Dermis blood vessel endothelial cell (primary cell): Measurements from ENCODE around the gene MTLN. TPM values are rescaled to one million over a fixed set of nuclear protein-coding genes. Genes with fewer than 3 reads are reported as not detected.
"Not testable (repeated sequence)": the region's sequence is repeated elsewhere in the genome, so short reads cannot be mapped to it uniquely, and the experiment has no call there.

Experiments
- DNase-seq: peaks from one replicate; pipeline ENCODE4 v3.0.0; 2010
- total RNA-seq: library from RNA; depleted of rRNA; stranded (reverse); fragments of >200 nt; gene quantifications from 2 replicates; pipeline ENCODE4 v1.2.3, GENCODE V29; 2014

The MTLN gene
- total RNA-seq, result 29.4 and 52.8 TPM in 2 replicates

GRCh38 chr2:110211938-110212858 lies at the start of gene MTLN:
MTLN (minus strand) TSS chr2:110212547; CDS start chr2:110212525, 22 bp downstream.
- peak; percentile 83 for DNase-seq

- DNase-seq, result not testable (repeated sequence)
These were observed 49.6 kb upstream of the MTLN start for GRCh38 chr2:110261910-110262309.

- DNase-seq, result not testable (repeated sequence)
These were observed 35.9 kb upstream of the MTLN start for GRCh38 chr2:110248081-110248795.

- DNase-seq, result not testable (repeated sequence)
These were observed 33.4 kb upstream of the MTLN start for GRCh38 chr2:110245488-110246435.

GRCh38 chr2:110243283-110243682 lies 30.9 kb upstream of the MTLN start:
- not testable (repeated sequence) for DNase-seq

- DNase-seq, result not testable (repeated sequence)
These were observed 22.2 kb upstream of the MTLN start for GRCh38 chr2:110234514-110234913.

GRCh38 chr2:110229886-110230285 lies 17.5 kb upstream of the MTLN start:
- not testable (repeated sequence) for DNase-seq

- DNase-seq, result not testable (repeated sequence)
These were observed 10.3 kb upstream of the MTLN start for GRCh38 chr2:110222626-110223025.

- DNase-seq, result no peak
These were observed 9.6 kb upstream of the MTLN start for GRCh38 chr2:110221938-110222337.

- DNase-seq, result no peak
These were observed 7.8 kb upstream of the MTLN start for GRCh38 chr2:110220190-110220564.

- peak; percentile 54 for DNase-seq
These were observed 7.3 kb upstream of the MTLN start for GRCh38 chr2:110219496-110220189.

- DNase-seq, result not testable (repeated sequence)
These were observed 6.5 kb upstream of the MTLN start for GRCh38 chr2:110218889-110219288.

- DNase-seq, result no peak
These were observed 4.5 kb upstream of the MTLN start for GRCh38 chr2:110216803-110217202.

- no peak for DNase-seq
These were observed 3.9 kb upstream of the MTLN start for GRCh38 chr2:110216199-110216598.

GRCh38 chr2:110215566-110216158 lies 3.3 kb upstream of the MTLN start:
- DNase-seq, result no peak

GRCh38 chr2:110215091-110215490 lies 2.7 kb upstream of the MTLN start:
- DNase-seq, result no peak

GRCh38 chr2:110213522-110213921 lies 1.2 kb upstream of the MTLN start:
- DNase-seq, result not testable (repeated sequence)

- no peak for DNase-seq
These were observed 6.5 kb downstream of the MTLN start for GRCh38 chr2:110205660-110206455.

GRCh38 chr2:110204408-110205385 lies 7.7 kb downstream of the MTLN start, which contains the start of gene NPHP1:
NPHP1 (minus strand) TSS chr2:110205013; CDS start chr2:110204968, 45 bp downstream.
- peak; percentile 88 for DNase-seq
